Activated CD4-positive, alpha-beta T cell treated with anti-CD3 and anti-CD28 coated beads, Interleukin-2, amount 50 U/mL, for 48 hours (primary cell): Measurements from ENCODE around the gene TMEM60.

Source experiments
- DNase-seq, 2 experiments: peaks; one replicate each; pipeline ENCODE4 v3.0.0-alpha.2; 2020

The TMEM60 gene

DNA sequence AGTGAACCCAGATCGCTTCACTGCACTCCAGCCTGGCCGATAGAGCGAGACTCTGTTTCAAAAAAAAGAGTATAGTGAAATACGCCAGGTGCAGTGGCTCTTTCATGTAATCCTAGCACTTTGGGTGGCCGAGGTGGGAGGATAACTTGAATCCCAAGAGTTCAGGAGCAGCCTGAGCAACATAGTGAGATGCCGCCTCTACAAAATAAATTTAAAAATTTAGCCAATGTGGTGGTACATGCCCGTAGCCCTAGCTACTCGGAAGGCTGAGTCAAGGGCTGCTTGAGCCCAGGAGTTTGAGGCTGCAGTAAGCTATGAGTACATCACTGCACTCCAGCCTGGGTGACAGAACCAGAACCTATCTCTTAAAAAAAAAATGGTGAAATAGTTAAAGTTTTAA lies 27.9 kb downstream of the TMEM60 start:
- no peak for DNase-seq

DNA sequence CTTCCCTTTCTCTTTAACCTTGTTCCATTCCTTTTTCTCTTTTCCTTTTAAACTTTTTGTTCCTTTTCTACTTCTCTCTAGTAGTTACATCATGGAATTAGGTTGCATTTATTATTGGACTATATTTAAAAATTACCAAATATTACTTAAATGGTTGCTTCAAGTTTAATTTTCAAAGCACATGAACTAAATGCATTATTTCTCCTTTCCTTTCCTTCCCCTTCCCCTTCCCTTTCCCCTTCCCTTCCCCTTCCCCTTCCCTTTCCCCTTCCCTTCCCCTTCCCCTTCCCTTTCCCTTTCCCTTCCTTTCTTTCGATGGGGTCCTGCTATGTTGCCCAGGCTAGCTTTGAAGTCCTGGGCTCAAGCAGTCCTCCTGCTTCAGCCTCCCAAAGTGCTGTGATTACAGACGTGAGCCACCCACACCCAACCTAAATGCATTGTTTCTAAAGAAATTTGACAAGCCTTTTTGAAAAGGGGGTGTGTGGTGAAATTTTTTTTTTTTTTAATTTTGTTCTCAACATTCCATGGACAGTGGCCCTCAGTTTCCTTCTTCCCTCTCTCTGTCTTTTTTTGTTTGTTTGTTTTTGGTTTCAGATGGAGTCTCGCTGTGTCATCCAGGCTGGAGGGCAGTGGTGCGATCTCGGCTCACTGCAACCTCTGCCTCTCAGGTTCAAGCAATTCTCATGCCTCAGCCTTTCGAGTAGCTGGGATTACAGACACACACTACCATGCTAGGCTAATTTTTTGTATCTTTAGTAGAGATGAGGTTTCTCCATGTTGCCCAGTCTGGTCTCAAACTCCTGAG lies 31.2 kb downstream of the TMEM60 start:
- DNase-seq = no peak

DNA sequence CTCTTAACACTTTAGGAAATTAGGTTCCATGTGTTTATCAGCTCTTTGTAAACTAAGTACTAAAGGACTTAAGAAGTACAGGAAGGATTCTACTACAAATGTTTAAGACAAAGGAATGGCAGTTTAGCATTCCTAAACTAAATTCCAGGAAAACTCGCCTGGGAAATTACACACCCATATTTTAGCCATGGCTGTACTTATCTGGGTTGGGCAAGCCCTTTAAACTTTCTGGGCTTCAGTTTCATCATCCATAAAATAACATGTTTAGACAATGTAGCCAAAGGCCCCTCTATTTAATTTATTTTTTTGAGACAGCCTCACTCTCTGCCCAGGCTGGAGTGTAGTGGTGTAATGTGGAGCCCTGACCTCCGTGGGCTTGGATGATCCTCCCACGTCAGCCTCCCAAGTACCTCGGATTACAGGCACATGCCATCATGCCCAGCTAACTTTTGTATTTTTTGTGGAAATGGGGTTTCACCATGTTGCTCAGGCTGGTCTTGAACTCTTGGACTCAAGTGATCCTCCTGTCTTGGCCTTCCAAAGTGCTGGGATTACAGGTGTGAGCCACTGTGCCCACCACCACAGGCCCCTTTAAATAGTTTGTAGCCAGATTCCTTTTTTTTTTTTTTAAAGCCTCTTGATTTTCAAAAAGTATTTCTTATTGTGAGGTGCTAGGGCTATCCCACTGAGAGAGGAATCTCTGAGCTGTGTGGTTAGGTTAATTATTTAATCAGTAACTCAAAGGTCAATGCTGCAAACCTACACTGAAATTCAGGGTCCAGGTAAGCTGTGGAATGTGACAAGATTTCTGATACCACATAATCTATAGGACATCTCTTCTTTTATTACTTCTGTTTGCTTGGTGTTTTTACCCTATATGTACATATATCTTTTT lies 32.1 kb downstream of the TMEM60 start:
- DNase-seq = no peak

DNA sequence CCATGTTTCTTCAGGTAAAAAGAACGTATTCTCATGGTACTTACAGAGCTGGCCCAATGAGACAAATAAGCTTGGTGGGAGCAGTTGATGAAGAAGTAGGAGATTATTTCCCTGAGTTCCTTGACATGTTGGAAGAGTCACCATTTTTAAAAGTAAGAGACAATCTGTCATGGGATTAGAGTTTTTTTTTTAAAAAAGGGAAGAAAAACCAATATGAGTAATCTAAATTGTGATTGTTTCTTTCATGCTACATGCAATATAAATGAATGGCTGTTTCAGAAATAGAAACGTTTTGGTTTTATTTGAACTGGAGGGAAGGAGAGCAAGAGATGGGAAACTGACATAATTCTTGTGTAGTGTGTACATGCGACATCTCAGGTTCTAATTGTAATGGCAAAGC lies 32.8 kb downstream of the TMEM60 start:
- no peak for DNase-seq

DNA sequence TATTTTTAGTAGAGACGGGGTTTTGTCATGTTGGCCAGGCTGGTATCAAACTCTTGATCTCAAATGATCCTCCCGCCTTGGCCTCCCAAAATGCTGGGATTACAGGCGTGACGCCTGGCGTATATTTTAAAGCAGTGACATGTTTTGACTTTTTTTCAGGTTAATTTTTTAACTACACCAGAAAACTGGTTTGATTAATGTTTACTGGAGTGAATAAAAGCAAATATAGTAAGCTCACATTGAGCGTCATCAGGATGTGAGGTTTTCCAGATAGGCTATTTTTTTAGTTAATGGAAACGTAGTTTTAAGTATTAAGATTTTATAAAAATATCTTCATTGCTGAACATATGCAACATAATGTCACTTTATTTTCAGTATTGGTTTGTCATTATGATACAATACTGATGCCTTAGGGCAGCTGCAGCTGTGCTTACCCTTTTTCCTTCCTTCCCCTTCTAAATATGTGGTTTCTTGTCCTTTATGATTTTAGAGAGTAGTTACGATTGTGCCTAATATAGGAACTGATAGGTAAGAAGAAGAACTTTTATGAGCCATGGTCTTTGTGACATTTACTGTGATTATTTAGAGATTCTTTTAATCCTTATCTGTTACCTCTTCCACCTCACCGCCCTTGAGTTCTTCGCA lies 37.3 kb downstream of the TMEM60 start:
- DNase-seq = no peak

DNA sequence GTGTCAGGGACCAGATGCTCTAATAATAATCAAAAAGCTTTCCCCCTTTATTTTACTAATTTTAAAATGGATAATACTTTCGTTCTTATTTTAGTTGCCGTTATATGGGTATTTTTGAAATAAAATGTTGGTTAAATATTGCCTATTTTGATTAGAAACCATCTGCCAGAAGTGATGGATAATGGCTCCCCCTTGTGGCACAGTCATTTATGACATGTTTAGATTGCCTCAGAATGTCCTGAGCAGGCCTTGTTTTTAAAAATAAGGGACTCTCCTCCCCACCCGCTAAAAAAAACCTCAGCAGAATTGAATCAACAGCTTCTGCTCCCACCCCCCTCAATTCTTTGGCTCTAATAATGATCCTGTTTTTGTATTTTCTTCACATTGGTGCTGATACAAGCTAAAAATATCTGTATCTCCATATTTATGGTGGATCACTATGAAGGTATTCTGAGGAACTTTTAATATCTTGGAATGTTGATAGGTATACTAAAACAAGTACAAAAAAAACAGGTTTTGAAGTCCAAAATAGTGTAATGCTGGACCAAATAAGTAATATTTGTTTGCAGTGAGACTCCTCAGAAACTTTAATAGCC lies 38.8 kb downstream of the TMEM60 start:
- peak; percentile 57 to 70 for DNase-seq

DNA sequence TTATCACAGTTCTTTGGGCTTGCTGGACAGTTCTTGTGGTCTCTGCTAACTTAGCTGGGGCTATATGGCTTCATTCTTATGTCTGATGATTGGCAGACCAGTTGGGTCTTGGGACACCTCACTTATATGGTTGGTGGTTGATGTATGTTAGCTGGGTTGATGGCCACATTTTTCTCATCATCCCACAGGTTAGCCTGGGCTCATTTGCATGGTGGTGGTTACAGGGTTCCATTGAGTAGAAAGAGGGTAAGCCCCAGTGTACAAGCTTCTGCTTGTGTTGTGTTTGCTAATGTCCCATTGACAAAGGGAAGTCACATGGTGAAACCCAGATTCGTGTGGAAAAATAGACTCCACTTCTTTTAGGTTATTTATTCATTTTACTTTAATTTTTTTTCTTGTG lies 40.6 kb downstream of the TMEM60 start:
- no peak for DNase-seq

DNA sequence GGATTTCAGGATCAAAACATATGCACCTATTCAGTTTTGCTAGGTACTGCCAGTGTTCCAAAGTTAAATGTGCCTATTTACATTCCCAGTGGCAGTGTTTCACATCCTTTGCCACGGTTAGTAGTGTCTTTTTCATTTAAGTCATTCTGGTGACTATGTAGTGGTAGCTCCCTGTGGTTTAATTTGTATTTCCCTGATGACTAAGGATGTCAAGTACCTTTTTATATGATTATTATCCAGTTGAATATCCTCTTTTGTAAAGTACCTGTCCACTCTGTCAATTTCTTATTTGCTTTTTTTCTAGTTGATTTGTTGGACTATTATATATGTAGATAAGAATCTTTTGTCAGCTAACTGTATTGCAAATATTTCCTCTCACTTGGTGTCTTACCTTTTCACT lies 45.1 kb downstream of the TMEM60 start:
- no peak for DNase-seq

DNA sequence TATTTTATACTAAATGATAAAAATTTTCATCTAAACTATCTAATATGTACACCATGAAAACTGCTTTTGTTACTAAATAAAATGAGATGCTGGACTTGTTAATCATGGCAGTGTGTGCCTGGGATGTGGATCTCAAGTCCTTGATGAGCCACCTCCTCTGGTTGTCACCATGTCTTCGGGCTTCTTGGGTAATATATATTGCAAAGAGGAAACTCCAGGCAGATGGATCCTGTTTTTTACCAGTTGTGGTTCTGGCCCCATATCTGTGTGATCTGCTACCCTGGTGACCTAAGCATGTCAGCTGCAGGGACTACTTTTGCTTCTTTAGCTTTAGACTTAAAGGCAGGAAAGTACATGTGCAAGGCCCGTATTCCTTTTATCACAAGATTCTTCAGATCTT lies 46.2 kb downstream of the TMEM60 start:
- DNase-seq = no peak

DNA sequence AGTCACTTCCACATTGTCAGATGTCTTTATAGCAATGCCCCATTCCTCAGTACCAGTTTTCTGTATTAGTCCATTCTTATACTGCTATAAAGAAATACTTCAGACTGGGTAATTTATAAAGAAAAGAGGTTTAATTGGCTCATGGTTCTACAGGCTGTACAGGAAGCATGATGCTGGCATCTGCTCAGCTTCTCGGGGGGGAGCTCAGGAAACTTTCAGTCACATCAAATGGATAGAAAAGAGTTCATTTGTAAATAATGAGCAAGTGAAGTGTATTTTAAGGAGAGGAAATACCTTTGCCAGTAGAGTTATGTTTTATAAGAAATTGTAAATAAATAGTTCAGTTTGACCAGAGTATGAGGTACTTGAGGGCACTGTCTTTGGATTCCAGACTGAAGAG lies 50.5 kb downstream of the TMEM60 start:
- no peak for DNase-seq

DNA sequence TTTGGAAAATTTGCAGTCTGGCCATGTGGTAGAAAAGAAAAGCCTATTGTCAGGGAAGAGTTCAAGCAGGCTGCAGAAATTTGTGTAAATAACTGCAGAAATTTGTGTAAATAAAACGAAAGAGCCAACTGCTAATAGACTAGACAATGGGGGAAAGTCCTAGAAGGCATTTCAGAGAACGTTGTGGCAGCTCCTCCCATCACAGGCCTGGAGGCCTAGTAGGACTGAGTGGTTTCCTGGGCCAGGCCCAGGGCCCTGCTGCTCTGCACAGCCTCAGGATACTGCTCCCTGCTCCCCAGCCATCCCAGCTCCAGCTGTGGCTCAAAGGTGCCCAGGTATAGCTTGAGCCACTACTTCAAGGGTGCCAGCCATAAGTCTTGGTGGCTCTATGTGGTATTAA lies 51.1 kb downstream of the TMEM60 start:
- no peak for DNase-seq

DNA sequence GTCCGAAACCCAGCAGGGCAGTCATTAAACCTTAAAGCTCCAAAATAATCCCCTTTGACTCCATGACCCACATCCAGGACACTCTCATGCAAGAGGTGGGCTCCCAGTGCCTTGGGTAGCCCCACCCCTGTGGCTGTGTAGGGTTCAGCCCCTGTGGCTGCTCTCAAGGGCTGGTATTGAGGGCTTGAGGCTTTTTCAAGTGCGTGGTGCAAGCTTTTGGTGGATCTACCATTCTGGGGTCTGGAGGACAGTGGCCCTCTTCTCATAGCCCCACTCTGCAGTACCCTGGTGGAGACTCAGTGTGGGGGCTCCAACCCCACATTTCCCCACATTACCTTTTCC lies 51.4 kb downstream of the TMEM60 start:
- no peak for DNase-seq

DNA sequence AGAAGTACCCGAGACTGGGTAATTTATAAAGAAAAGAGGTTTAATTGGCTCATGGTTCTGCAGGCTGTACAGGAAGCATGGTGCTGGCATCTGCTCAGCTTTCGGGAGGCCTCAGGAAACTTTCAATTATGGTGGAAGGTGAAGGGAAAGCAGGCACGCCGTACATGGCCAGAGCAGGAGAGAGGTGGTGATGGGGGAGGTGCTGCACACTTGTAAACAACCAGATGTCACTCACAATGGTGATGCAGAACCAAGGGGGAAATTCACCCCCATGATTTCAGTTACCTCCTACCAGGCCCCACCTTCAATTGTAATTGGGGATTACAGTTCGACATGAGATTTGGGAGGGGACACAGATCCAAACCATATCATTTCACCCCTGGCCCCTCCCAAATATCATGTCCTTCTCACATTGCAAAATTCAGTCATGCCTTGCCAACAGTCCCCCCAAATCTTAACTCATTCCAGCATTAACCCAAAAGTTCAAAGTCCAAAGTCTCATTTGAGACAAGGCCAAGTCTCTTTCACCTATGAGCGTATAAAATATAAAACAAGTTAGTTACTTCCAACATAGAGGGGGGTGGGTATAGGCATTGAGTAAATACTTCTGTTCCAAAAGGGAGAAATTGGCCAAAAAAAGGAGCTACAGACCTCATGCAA lies 51.9 kb downstream of the TMEM60 start:
- DNase-seq = no peak

DNA sequence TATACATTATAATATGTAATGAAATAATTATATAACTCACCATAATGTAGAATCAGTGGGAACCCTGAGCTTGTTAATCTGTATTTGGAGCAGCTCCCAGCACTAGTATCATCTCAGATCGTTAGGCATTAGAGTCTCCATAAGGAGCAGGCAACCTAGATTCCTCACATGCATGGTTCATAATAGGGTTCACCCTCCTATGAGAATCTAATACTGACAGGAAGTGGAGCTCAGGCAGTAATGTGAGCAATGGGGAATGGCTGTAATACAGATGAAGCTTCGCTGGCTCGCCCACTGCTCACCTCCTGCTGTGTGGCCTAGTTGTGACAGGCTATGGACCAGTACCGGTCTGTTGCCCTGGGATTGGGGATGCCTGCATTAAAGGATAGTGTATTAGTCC lies 52.5 kb downstream of the TMEM60 start:
- DNase-seq = no peak
